GOT3 (cell line): ENCODE data around the gene FKRP.
"Not testable (repeated sequence)": the region's sequence is repeated elsewhere in the genome, so short reads cannot be mapped to it uniquely, and the experiment has no call there.

Experiments used
- DNase-seq: peaks from one replicate; lab custom pipeline; 2025; ENCODE audit warnings: mixed read lengths; lab: John Stamatoyannopoulos, UW

Gene FKRP

GRCh38 chr19:46786236-46787039 is 40.6 kb downstream of the FKRP start:
- DNase-seq: no peak

GRCh38 chr19:46787040-46787330 is 41.1 kb downstream of the FKRP start:
- DNase-seq: no peak

GRCh38 chr19:46787331-46788261 is 41.7 kb downstream of the FKRP start:
- no peak for DNase-seq

GRCh38 chr19:46788262-46788967 is 42.6 kb downstream of the FKRP start, which contains the start of gene SLC1A5:
TSS of gene SLC1A5 (minus strand) at chr19:46788594. CDS start at chr19:46787965, 629 bp downstream.
- peak; percentile 95 for DNase-seq

- no peak for DNase-seq
These were observed 43.1 kb downstream of the FKRP start for GRCh38 chr19:46788968-46789338.

- DNase-seq: no peak
These were observed 43.5 kb downstream of the FKRP start for GRCh38 chr19:46789371-46789770.

- no peak for DNase-seq
These were observed 46.1 kb downstream of the FKRP start for GRCh38 chr19:46791944-46792343.

- DNase-seq: no peak
These were observed 52.0 kb downstream of the FKRP start for GRCh38 chr19:46797881-46798280.

GRCh38 chr19:46798713-46799112 is 52.9 kb downstream of the FKRP start:
- DNase-seq: no peak

- no peak for DNase-seq
These were observed 56.3 kb downstream of the FKRP start for GRCh38 chr19:46802152-46802551.

- no peak for DNase-seq
These were observed 57.7 kb downstream of the FKRP start for GRCh38 chr19:46803555-46803954.

GRCh38 chr19:46804432-46804831 is 58.6 kb downstream of the FKRP start:
- DNase-seq: not testable (repeated sequence)

GRCh38 chr19:46806656-46807055 is 60.8 kb downstream of the FKRP start:
- no peak for DNase-seq
